HL-60 (cell line): ENCODE data around the gene C19orf12.

ENCODE experiments used
- POLR2AphosphoS5 ChIP-seq: IDR thresholded peaks from 2 replicates; pipeline ENCODE4 v1.6.1; 2012; ENCODE audit warnings: low read depth
- TF ChIP-seq, protein P1 (sequence below): IDR thresholded peaks from 2 replicates; pipeline ENCODE4 v1.6.1; 2012; ENCODE audit warnings: low read depth; ENCODE audit not compliant: insufficient replicate concordance
- TF ChIP-seq, protein P2 (sequence below): IDR thresholded peaks from one replicate; pipeline ENCODE4 v1.5.1; 2011; ENCODE audit warnings: low read length, control low read depth, inconsistent platforms; ENCODE audit not compliant: insufficient read depth

DNA sequence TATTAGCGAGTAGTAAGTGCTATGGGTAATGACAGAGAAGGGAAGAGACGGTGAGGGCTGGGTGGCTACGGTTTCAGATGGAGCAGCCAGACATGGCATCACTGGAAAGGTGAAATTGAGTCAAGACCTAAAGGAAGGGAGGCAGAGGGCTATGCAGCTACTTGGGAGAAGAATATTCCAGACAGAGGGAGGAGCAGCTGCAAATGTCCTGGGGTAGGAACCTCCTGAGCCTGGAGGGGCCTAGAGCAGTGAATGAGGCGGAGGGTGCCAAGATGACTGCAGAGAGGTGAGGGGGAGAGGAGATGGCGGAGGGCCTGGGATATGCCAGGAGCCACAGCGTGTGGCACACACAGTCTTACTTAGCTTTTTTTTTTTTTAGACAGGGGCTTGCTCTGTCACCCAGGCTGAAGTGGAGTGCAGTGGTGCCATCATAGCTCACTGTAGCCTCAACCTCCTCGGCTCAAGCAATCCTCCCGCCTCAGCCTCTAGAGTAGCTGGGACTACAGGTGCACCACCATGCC is 28.7 kb downstream of the C19orf12 start:
- TF ChIP-seq, protein P1, sequence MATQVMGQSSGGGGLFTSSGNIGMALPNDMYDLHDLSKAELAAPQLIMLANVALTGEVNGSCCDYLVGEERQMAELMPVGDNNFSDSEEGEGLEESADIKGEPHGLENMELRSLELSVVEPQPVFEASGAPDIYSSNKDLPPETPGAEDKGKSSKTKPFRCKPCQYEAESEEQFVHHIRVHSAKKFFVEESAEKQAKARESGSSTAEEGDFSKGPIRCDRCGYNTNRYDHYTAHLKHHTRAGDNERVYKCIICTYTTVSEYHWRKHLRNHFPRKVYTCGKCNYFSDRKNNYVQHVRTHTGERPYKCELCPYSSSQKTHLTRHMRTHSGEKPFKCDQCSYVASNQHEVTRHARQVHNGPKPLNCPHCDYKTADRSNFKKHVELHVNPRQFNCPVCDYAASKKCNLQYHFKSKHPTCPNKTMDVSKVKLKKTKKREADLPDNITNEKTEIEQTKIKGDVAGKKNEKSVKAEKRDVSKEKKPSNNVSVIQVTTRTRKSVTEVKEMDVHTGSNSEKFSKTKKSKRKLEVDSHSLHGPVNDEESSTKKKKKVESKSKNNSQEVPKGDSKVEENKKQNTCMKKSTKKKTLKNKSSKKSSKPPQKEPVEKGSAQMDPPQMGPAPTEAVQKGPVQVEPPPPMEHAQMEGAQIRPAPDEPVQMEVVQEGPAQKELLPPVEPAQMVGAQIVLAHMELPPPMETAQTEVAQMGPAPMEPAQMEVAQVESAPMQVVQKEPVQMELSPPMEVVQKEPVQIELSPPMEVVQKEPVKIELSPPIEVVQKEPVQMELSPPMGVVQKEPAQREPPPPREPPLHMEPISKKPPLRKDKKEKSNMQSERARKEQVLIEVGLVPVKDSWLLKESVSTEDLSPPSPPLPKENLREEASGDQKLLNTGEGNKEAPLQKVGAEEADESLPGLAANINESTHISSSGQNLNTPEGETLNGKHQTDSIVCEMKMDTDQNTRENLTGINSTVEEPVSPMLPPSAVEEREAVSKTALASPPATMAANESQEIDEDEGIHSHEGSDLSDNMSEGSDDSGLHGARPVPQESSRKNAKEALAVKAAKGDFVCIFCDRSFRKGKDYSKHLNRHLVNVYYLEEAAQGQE, result no peak
- TF ChIP-seq, protein P2, sequence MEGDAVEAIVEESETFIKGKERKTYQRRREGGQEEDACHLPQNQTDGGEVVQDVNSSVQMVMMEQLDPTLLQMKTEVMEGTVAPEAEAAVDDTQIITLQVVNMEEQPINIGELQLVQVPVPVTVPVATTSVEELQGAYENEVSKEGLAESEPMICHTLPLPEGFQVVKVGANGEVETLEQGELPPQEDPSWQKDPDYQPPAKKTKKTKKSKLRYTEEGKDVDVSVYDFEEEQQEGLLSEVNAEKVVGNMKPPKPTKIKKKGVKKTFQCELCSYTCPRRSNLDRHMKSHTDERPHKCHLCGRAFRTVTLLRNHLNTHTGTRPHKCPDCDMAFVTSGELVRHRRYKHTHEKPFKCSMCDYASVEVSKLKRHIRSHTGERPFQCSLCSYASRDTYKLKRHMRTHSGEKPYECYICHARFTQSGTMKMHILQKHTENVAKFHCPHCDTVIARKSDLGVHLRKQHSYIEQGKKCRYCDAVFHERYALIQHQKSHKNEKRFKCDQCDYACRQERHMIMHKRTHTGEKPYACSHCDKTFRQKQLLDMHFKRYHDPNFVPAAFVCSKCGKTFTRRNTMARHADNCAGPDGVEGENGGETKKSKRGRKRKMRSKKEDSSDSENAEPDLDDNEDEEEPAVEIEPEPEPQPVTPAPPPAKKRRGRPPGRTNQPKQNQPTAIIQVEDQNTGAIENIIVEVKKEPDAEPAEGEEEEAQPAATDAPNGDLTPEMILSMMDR, result no peak
- TF ChIP-seq POLR2AphosphoS5, result no peak
